Measurements from ENCODE around the gene TBPL1.

DNA sequence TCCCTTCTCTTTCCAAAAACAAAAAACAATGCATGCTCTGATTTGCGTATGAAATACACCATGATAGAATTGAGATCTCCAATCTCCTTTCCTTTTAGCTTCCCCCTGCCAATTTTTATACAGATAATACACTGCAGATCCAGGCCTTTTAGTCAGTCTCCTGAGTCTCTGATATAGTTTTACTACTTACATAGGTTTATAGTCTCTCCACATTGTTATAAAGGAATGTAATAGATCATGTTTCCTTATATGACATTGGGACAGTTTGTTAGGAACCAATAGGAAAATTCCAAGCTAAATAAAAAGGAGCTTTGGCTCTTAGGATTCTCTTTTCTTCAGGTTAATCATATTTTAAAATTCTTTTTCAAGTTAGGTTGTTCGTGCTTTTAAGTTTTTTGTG, 36.5 kb downstream of the TBPL1 start:
- TF ChIP-seq, protein P1, sequence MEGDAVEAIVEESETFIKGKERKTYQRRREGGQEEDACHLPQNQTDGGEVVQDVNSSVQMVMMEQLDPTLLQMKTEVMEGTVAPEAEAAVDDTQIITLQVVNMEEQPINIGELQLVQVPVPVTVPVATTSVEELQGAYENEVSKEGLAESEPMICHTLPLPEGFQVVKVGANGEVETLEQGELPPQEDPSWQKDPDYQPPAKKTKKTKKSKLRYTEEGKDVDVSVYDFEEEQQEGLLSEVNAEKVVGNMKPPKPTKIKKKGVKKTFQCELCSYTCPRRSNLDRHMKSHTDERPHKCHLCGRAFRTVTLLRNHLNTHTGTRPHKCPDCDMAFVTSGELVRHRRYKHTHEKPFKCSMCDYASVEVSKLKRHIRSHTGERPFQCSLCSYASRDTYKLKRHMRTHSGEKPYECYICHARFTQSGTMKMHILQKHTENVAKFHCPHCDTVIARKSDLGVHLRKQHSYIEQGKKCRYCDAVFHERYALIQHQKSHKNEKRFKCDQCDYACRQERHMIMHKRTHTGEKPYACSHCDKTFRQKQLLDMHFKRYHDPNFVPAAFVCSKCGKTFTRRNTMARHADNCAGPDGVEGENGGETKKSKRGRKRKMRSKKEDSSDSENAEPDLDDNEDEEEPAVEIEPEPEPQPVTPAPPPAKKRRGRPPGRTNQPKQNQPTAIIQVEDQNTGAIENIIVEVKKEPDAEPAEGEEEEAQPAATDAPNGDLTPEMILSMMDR (IDR thresholded peaks at IDR 0.05) = no peak
- TF ChIP-seq POLR2A (IDR thresholded peaks at IDR 0.05) = no peak
